ENCODE results near the gene SLC8B1. TPM values are rescaled to one million over a fixed set of nuclear protein-coding genes. Genes with fewer than 3 reads are reported as not detected.

Gene SLC8B1
- total and polyA plus RNA-seq, 9 of the 15 experiments (the other 6 are each of a cell fraction or from before 2014, with no cell fraction given): 0.86 to 34.1 (median 18.5) TPM

- no TSS peak for BruUV-seq (replicated peaks)
- in situ Hi-C loops (cut with MboI): loop anchor here (10.0 kb wide), 1 partner anchor 598 kb away; no protein-coding TSS in a partner anchor
- peaks cover 7 to 8% of the 10 kb centered on the region in 2 experiments for H3K4me1 ChIP-seq (replicated peaks in 1 of 2; ENCODE audit: control insufficient read depth in 2 of 2, insufficient read depth in 2 of 2, low read length in 2 of 2)
- CTCF ChIA-PET (ENCODE audit: low intra/inter-chr PET ratio): no interaction called here
- DNase-seq (ENCODE audit: extremely low read depth in 1 of 4, low spot score in 3 of 4) (no peak), ATAC-seq (no peak), FAIRE-seq (no peak)
- intact Hi-C loops (cut with micrococcal nuclease): no loop called here
- no peak overlapping the region for H3K27ac ChIP-seq (ENCODE audit: extremely low read depth, low read depth, low read length)
- H3K36me3 ChIP-seq (ENCODE audit: control insufficient read depth, insufficient read depth, low read length): peaks cover 76% of the 10 kb centered on the region
- H3K79me2 ChIP-seq (ENCODE audit: control insufficient read depth, insufficient read depth, low read length): no peaks in the 10 kb centered on the region
- no peaks in the 10 kb centered on the region for H3K9me3 ChIP-seq (replicated peaks; ENCODE audit: control insufficient read depth, insufficient read depth, low read depth, low read length)
- 81% methylated on average over 6 of the region's 6 CpGs for WGBS (ENCODE audit: insufficient coverage, low coverage, missing lambda C conversion rate)
- H4K20me1 ChIP-seq (replicated peaks; ENCODE audit: control insufficient read depth, insufficient read depth, low read length): no peaks in the 10 kb centered on the region; the same call in 1 of the 2 replicates
- H3K4me3 ChIP-seq: no peak overlapping the region
- POLR2A ChIA-PET: interaction anchor here (0.6 to 1.5 kb wide), 2 partner anchors 9 to 132 kb away, joined by 3 read pairs; partner anchors contain the start of genes DDX54 and RITA1
- no peaks in the 10 kb centered on the region for H3K27me3 ChIP-seq (ENCODE audit: control insufficient read depth in 2 of 2, insufficient read depth in 2 of 2, low read length in 2 of 2)
- no peak overlapping the region for H2AFZ ChIP-seq (ENCODE audit: low read depth, low read length)
- H3K9me1 ChIP-seq (ENCODE audit: control insufficient read depth, insufficient read depth, low read length): peaks cover 5% of the 10 kb centered on the region
- peak; percentile 87 for TF ChIP-seq ZNF121 (CRISPR knock-in tag; conservative IDR thresholded peaks at IDR 0.05)
- no peak for TF ChIP-seq ZNF696 (CRISPR knock-in tag; conservative IDR thresholded peaks at IDR 0.05)
- H3K9ac ChIP-seq (ENCODE audit: insufficient read depth in 1 of 2, low read depth in 2 of 2, low read length in 2 of 2): no peak overlapping the region
- H3K4me2 ChIP-seq (ENCODE audit: insufficient read depth, low read length): no peak overlapping the region
These were observed 17.8 kb downstream of the SLC8B1 start for GRCh38 chr12:113317122-113317521.

- H3K27ac ChIP-seq (ENCODE audit: extremely low read depth, low read depth, low read length): no peak overlapping the region
- H3K4me3 ChIP-seq: no peak overlapping the region
- no TSS peak for BruUV-seq (replicated peaks)
- POLR2A ChIA-PET: interaction anchor here (1.5 kb wide), 1 partner anchor 10 kb away, joined by 3 read pairs; no protein-coding TSS in a partner anchor
- no peak overlapping the region for H3K9ac ChIP-seq (ENCODE audit: insufficient read depth in 1 of 2, low read depth in 2 of 2, low read length in 2 of 2)
- no peaks in the 10 kb centered on the region; the same call in 1 of the 2 replicates for H4K20me1 ChIP-seq (replicated peaks; ENCODE audit: control insufficient read depth, insufficient read depth, low read length)
- no peaks in the 10 kb centered on the region for H3K9me3 ChIP-seq (replicated peaks; ENCODE audit: control insufficient read depth, insufficient read depth, low read depth, low read length)
- DNase-seq (ENCODE audit: extremely low read depth in 1 of 4, low spot score in 3 of 4): no peak
- H3K9me1 ChIP-seq (ENCODE audit: control insufficient read depth, insufficient read depth, low read length): peaks cover 5% of the 10 kb centered on the region
- no peak overlapping the region for H3K4me2 ChIP-seq (ENCODE audit: insufficient read depth, low read length)
- H3K36me3 ChIP-seq (ENCODE audit: control insufficient read depth, insufficient read depth, low read length): peaks cover 77% of the 10 kb centered on the region
- intact Hi-C loops (cut with micrococcal nuclease): no loop called here
- no peak overlapping the region for H2AFZ ChIP-seq (ENCODE audit: low read depth, low read length)
- H3K27me3 ChIP-seq (ENCODE audit: control insufficient read depth in 2 of 2, insufficient read depth in 2 of 2, low read length in 2 of 2): no peaks in the 10 kb centered on the region
- in situ Hi-C loops (cut with MboI): loop anchor here (10.0 kb wide), 1 partner anchor 599 kb away; no protein-coding TSS in a partner anchor
- peaks cover 7 to 8% of the 10 kb centered on the region in 2 experiments for H3K4me1 ChIP-seq (replicated peaks in 1 of 2; ENCODE audit: control insufficient read depth in 2 of 2, insufficient read depth in 2 of 2, low read length in 2 of 2)
- CTCF ChIA-PET (ENCODE audit: low intra/inter-chr PET ratio): interaction anchor here (0.6 kb wide), 1 partner anchor 8 kb away, joined by 3 read pairs; no protein-coding TSS in a partner anchor
- no peak for FAIRE-seq
- no peaks in the 10 kb centered on the region for H3K79me2 ChIP-seq (ENCODE audit: control insufficient read depth, insufficient read depth, low read length)
- 85% methylated on average over 4 of the region's 7 CpGs for WGBS (ENCODE audit: insufficient coverage, low coverage, missing lambda C conversion rate)
- ATAC-seq: no peak
- TF ChIP-seq ARHGAP35 (IDR thresholded peaks at IDR 0.05; ENCODE audit: partially characterized antibody) (no peak), HMG20B (CRISPR knock-in tag; IDR thresholded peaks at IDR 0.05) (no peak), BCOR (IDR thresholded peaks at IDR 0.05) (0 out of 2 replicates have a peak, but pooled peaks have one; percentile 60), ZNF583 (CRISPR knock-in tag; IDR thresholded peaks at IDR 0.05) (no peak), HEY1 (CRISPR knock-in tag; IDR thresholded peaks at IDR 0.05; ENCODE audit: borderline replicate concordance) (no peak), HDAC2 (IDR thresholded peaks at IDR 0.05) (no peak), ZBTB12 (CRISPR knock-in tag; IDR thresholded peaks at IDR 0.05) (no peak), KLF16 (IDR thresholded peaks at IDR 0.05) (no peak)
- TF ChIP-seq, protein P1, sequence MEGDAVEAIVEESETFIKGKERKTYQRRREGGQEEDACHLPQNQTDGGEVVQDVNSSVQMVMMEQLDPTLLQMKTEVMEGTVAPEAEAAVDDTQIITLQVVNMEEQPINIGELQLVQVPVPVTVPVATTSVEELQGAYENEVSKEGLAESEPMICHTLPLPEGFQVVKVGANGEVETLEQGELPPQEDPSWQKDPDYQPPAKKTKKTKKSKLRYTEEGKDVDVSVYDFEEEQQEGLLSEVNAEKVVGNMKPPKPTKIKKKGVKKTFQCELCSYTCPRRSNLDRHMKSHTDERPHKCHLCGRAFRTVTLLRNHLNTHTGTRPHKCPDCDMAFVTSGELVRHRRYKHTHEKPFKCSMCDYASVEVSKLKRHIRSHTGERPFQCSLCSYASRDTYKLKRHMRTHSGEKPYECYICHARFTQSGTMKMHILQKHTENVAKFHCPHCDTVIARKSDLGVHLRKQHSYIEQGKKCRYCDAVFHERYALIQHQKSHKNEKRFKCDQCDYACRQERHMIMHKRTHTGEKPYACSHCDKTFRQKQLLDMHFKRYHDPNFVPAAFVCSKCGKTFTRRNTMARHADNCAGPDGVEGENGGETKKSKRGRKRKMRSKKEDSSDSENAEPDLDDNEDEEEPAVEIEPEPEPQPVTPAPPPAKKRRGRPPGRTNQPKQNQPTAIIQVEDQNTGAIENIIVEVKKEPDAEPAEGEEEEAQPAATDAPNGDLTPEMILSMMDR (IDR thresholded peaks at IDR 0.05 in 2 of 3, conservative IDR thresholded peaks at IDR 0.05 in 1 of 3; ENCODE audit: insufficient read depth in 2 of 3, low read depth in 1 of 3, low read length in 3 of 3): peak; percentile 19 to 35 (median 20); a peak in 3 of 6 replicates
These were observed 18.8 kb downstream of the SLC8B1 start for GRCh38 chr12:113316155-113316554.

All from K562 (cell line).